ENCODE results near the gene OLFML2B. TPM values are rescaled to one million over a fixed set of nuclear protein-coding genes. Genes with fewer than 3 reads are reported as not detected.
A peak's percentile ranks its signal among the peaks of the same experiment; 100 is the strongest.

Gene OLFML2B
- total RNA-seq, 1 experiment from 2014 or later, result 0.43 TPM

DNA sequence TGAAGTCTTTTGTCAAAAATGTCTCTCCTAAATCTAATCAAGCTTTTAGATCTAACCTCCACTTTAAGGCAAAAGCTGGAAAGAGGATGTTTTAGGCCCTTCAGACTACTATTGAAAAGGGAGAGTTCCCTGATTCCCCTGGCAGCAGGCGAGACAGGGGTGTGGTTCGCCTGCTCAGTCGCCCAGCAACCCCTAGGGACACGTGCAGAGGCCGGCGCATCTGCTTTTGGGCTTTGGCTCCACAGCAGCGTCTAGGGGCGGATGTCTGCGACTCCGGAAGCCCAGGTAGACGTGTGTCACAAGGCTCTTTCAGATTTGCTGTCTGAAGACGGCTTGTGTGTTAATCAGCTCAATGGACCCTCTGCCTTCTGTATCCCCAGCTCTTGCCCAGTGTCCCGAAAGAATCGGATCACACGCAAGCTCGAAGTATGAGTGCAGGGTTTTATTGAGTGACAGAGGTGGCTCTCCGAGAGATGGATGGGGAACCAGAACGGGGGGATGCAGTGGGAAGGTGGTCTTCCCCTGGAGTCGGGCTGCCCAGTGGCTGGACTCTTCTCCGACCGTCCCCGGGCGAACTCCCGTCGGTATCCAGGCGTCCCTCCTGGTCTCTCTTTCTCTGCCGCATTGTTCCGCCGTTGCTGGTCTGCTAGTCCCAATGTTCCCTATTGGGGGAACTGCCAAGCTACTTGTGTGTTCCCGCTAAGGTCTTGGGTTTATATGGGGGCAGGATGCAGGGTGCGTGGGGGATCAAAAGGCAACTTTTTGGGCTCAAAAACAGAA lies 45.5 kb downstream of the OLFML2B start:
- POLR2A ChIA-PET, result no interaction called here
- no peak overlapping the region for H3K4me3 Mint-ChIP-seq (ENCODE audit: unreplicated experiment)

DNA sequence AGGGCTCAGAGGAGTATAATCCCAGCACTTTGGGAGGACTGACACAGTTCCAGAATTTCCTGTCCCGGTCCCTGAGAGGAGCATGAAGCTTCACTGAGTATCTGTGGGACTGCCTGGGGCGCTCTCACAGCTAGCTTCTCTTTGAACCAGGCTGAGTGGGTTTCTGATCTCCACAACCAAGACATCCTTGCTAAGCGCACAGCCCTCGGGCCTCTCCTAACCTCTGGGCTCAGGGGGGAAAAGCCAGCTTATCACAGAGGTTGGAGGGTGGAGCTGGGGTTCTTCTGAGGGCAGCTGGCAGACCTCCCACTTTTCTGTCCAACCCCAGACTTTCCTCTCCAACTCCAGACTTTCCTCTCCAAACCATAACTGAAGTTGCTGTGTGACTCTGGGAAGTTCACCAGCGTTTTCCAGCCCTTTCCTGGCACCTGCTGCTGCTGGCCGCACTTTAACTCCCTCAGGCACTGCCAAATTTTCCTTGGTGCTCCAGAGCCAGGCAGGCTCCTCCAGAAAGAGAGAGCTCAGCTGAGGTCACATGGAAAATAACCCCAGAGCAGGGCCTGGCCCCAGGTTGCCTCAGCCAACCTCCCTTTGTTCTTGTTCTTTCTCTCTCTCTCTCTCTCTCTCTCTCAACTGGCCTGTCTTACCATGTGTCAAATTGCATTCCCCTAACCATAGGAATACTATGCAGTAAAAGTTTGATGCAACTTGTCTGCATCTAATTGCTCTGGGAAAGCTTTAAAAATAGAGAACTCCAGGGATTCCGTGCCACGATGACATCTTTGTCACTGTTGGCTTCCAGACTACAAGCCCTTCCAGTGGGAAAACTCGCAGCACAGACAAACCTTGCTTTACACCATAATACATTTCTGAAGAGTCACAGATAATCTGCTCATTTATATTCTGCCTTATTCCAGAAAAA lies 49.5 kb downstream of the OLFML2B start:
- Histone ChIP-seq H3K27me3 (replicated peaks; ENCODE audit: control insufficient read depth, insufficient read depth, low read length) (no peaks in the 10 kb centered on the region), H3K9me3 (no peaks in the 10 kb centered on the region), H3K4me1 (no peaks in the 10 kb centered on the region), H3K4me3 (ENCODE audit: low read depth, low read length) (no peak overlapping the region), H3K36me3 (ENCODE audit: control insufficient read depth, insufficient read depth, low read length) (no peaks in the 10 kb centered on the region)
- intact Hi-C loops (cut with micrococcal nuclease; ENCODE audit: unreplicated experiment), result no loop called here
- BruUV-seq (replicated peaks), result no TSS peak
- POLR2A ChIA-PET, result interaction anchor here (0.7 kb wide), 1 partner anchor 49 kb away, joined by 4 read pairs; no protein-coding TSS in a partner anchor
- no peak for DNase-seq
- TF ChIP-seq, protein P1, sequence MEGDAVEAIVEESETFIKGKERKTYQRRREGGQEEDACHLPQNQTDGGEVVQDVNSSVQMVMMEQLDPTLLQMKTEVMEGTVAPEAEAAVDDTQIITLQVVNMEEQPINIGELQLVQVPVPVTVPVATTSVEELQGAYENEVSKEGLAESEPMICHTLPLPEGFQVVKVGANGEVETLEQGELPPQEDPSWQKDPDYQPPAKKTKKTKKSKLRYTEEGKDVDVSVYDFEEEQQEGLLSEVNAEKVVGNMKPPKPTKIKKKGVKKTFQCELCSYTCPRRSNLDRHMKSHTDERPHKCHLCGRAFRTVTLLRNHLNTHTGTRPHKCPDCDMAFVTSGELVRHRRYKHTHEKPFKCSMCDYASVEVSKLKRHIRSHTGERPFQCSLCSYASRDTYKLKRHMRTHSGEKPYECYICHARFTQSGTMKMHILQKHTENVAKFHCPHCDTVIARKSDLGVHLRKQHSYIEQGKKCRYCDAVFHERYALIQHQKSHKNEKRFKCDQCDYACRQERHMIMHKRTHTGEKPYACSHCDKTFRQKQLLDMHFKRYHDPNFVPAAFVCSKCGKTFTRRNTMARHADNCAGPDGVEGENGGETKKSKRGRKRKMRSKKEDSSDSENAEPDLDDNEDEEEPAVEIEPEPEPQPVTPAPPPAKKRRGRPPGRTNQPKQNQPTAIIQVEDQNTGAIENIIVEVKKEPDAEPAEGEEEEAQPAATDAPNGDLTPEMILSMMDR (IDR thresholded peaks at IDR 0.05; ENCODE audit: insufficient read depth in 1 of 2, low read depth in 1 of 2, low read length in 1 of 2, severe bottlenecking in 1 of 2, unreplicated experiment in 1 of 2), result no peak
- H3K27me3 Mint-ChIP-seq (ENCODE audit: insufficient read depth, unreplicated experiment), result no peaks in the 10 kb centered on the region
- H3K4me3 Mint-ChIP-seq (ENCODE audit: unreplicated experiment), result no peak overlapping the region
- H3K36me3 Mint-ChIP-seq (ENCODE audit: insufficient read depth, unreplicated experiment), result no peaks in the 10 kb centered on the region
- H3K27ac Mint-ChIP-seq (ENCODE audit: unreplicated experiment), result no peak overlapping the region
- no peaks in the 10 kb centered on the region for H3K9me3 Mint-ChIP-seq (ENCODE audit: unreplicated experiment)
- no peaks in the 10 kb centered on the region for H3K4me1 Mint-ChIP-seq (ENCODE audit: low read depth, unreplicated experiment)
- CTCF ChIA-PET, result no interaction called here

More for the DNA sequence above, 45.5 kb downstream of the OLFML2B start:
- TF ChIP-seq, protein P1 (IDR thresholded peaks at IDR 0.05; ENCODE audit: insufficient read depth in 1 of 2, low read depth in 1 of 2, low read length in 1 of 2, severe bottlenecking in 1 of 2, unreplicated experiment in 1 of 2), result no peak
- no peak overlapping the region for H3K4me3 ChIP-seq (ENCODE audit: low read depth, low read length)
- no peaks in the 10 kb centered on the region for H3K9me3 ChIP-seq
- no peaks in the 10 kb centered on the region for H3K4me1 ChIP-seq
- peak in 1 of 2 experiments; percentile 17 for DNase-seq
- no peak overlapping the region for H3K27ac Mint-ChIP-seq (ENCODE audit: unreplicated experiment)
- H3K27me3 ChIP-seq (replicated peaks; ENCODE audit: control insufficient read depth, insufficient read depth, low read length), result no peaks in the 10 kb centered on the region; the same call in 1 of the 2 replicates
- H3K36me3 ChIP-seq (ENCODE audit: control insufficient read depth, insufficient read depth, low read length), result no peaks in the 10 kb centered on the region
- H3K9me3 Mint-ChIP-seq (ENCODE audit: unreplicated experiment), result no peaks in the 10 kb centered on the region
- intact Hi-C loops (cut with micrococcal nuclease; ENCODE audit: unreplicated experiment), result no loop called here
- H3K4me1 Mint-ChIP-seq (ENCODE audit: low read depth, unreplicated experiment), result no peaks in the 10 kb centered on the region
- H3K36me3 Mint-ChIP-seq (ENCODE audit: insufficient read depth, unreplicated experiment), result no peaks in the 10 kb centered on the region
- CTCF ChIA-PET, result no interaction called here
- no peaks in the 10 kb centered on the region for H3K27me3 Mint-ChIP-seq (ENCODE audit: insufficient read depth, unreplicated experiment)
- no TSS peak for BruUV-seq (replicated peaks)

DNA sequence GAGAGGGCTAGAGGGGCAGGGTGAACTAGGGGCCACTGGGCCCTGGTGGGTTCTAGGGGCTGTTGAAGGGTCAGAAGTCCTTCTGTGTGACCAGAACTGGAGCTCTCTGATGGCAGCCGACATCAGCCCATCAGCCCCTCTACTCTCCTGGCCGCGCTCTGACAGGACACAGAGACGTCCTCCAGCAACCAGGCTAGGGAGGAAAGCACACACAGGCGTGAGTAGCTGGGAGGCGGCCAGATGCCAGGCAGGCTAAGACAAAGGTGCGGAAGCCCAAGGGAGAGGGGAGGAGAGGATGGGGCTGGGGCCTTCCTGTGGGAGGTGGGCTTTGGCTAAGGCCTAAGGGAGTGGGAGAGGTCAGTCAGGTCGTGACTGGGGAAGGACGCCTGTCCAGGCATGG lies 50.8 kb downstream of the OLFML2B start:
- no peak overlapping the region for H3K4me3 Mint-ChIP-seq (ENCODE audit: unreplicated experiment)
- no peak for DNase-seq
- TF ChIP-seq, protein P1 (IDR thresholded peaks at IDR 0.05; ENCODE audit: insufficient read depth in 1 of 2, low read depth in 1 of 2, low read length in 1 of 2, severe bottlenecking in 1 of 2, unreplicated experiment in 1 of 2), result no peak
- H3K36me3 Mint-ChIP-seq (ENCODE audit: insufficient read depth, unreplicated experiment), result no peaks in the 10 kb centered on the region
- H3K4me1 ChIP-seq, result no peaks in the 10 kb centered on the region
- ChIA-PET CTCF (no interaction called here), POLR2A (no interaction called here)
- intact Hi-C loops (cut with micrococcal nuclease; ENCODE audit: unreplicated experiment), result no loop called here
- H3K27me3 ChIP-seq (replicated peaks; ENCODE audit: control insufficient read depth, insufficient read depth, low read length), result no peaks in the 10 kb centered on the region
- no peaks in the 10 kb centered on the region for H3K4me1 Mint-ChIP-seq (ENCODE audit: low read depth, unreplicated experiment)
- H3K36me3 ChIP-seq (ENCODE audit: control insufficient read depth, insufficient read depth, low read length), result no peaks in the 10 kb centered on the region
- H3K27ac Mint-ChIP-seq (ENCODE audit: unreplicated experiment), result peak overlapping the region; percentile 24
- H3K27me3 Mint-ChIP-seq (ENCODE audit: insufficient read depth, unreplicated experiment), result no peaks in the 10 kb centered on the region
- no TSS peak for BruUV-seq (replicated peaks)
- H3K9me3 ChIP-seq, result no peaks in the 10 kb centered on the region
- H3K9me3 Mint-ChIP-seq (ENCODE audit: unreplicated experiment), result no peaks in the 10 kb centered on the region
- H3K4me3 ChIP-seq (ENCODE audit: low read depth, low read length), result no peak overlapping the region

Data from Caco-2 (cell line).